SU-DHL-6 (cell line): ENCODE results near the gene HES4.

Source experiments
- H2AFZ ChIP-seq: fragments of 200-600 bp; sonication (generic); 2 replicates; pipeline ENCODE4 v1.6.1; 2014; ENCODE audit warnings: low read depth, mild to moderate bottlenecking, moderate library complexity, mixed read lengths, antibody characterized with exemption, low read length; ENCODE audit not compliant: severe bottlenecking
- H3F3A ChIP-seq: fragments of 200-600 bp; shearing (Covaris generic); 2 replicates; pipeline ENCODE4 v1.6.0; 2016; ENCODE audit warnings: antibody characterized with exemption, mild to moderate bottlenecking; ENCODE audit not compliant: insufficient read depth
- H3K27ac ChIP-seq: fragments of 200-600 bp; sonication (generic); 2 replicates; pipeline ENCODE4 v1.5.1; 2016; ENCODE audit warnings: low read depth, mild to moderate bottlenecking, low read length, moderate library complexity, mixed read lengths
- H3K27me3 ChIP-seq: fragments of 200-600 bp; sonication (generic), shearing (Covaris generic); 2 replicates; pipeline ENCODE4 v1.6.0; 2014; ENCODE audit warnings: mild to moderate bottlenecking, low read length
- H3K36me3 ChIP-seq: fragments of 200-600 bp; sonication (generic); 2 replicates; pipeline ENCODE4 v1.6.1; 2014; ENCODE audit warnings: mild to moderate bottlenecking, low read length, mixed read lengths
- H3K4me2 ChIP-seq: fragments of 300-600, 200-600 bp; shearing (Covaris generic), sonication (generic); 2 replicates; pipeline ENCODE4 v1.6.0; 2014; ENCODE audit warnings: low read length, low read depth, mild to moderate bottlenecking; ENCODE audit not compliant: poor library complexity, severe bottlenecking
- H3K4me3 ChIP-seq: fragments of 200-600 bp; sonication (generic); 2 replicates; pipeline ENCODE4 v1.5.1; 2014; ENCODE audit warnings: antibody characterized with exemption, low read length, mild to moderate bottlenecking, mixed read lengths; ENCODE audit not compliant: insufficient read depth, poor library complexity, severe bottlenecking
- H3K79me2 ChIP-seq: fragments of 200-600 bp; sonication (generic); 2 replicates; pipeline ENCODE4 v1.6.1; 2014; ENCODE audit warnings: mild to moderate bottlenecking, low read length, moderate library complexity; ENCODE audit not compliant: insufficient read depth
- H3K9ac ChIP-seq: fragments of 200-600 bp; sonication (generic); 2 replicates; pipeline ENCODE4 v1.7.0; 2014; ENCODE audit warnings: mild to moderate bottlenecking, low read length
- H3K9me2 ChIP-seq: fragments of 200-600 bp; sonication (generic); replicated peaks from 2 replicates; pipeline ENCODE4 v1.6.1; 2014; ENCODE audit warnings: low read length; ENCODE audit not compliant: insufficient read depth
- H3K9me3 ChIP-seq: fragments of 200-600 bp; sonication (generic); 2 replicates; pipeline ENCODE4 v1.6.1; 2014; ENCODE audit warnings: low read length, mixed read lengths; ENCODE audit not compliant: insufficient read depth
- H4K20me1 ChIP-seq: fragments of 200-600 bp; sonication (generic); 2 replicates; pipeline ENCODE4 v1.6.1; 2014; ENCODE audit warnings: low read depth, mild to moderate bottlenecking, antibody characterized with exemption, low read length, moderate library complexity, mixed read lengths
- EZH2phosphoT487 ChIP-seq: fragments of 200-600 bp; sonication (generic), shearing (Covaris generic); conservative IDR thresholded peaks from 2 replicates; pipeline ENCODE4 v1.6.1; 2018; ENCODE audit warnings: mild to moderate bottlenecking, antibody characterized with exemption, low read length, moderate library complexity, mixed read lengths
- TF ChIP-seq, protein P1 (sequence below): fragments of 200-600 bp; sonication (generic); IDR thresholded peaks from one replicate; pipeline ENCODE4 v1.5.1; 2017; ENCODE audit warnings: antibody characterized with exemption, mild to moderate bottlenecking, low read length, moderate library complexity; ENCODE audit not compliant: insufficient read depth, poor library complexity, severe bottlenecking

The HES4 gene

DNA sequence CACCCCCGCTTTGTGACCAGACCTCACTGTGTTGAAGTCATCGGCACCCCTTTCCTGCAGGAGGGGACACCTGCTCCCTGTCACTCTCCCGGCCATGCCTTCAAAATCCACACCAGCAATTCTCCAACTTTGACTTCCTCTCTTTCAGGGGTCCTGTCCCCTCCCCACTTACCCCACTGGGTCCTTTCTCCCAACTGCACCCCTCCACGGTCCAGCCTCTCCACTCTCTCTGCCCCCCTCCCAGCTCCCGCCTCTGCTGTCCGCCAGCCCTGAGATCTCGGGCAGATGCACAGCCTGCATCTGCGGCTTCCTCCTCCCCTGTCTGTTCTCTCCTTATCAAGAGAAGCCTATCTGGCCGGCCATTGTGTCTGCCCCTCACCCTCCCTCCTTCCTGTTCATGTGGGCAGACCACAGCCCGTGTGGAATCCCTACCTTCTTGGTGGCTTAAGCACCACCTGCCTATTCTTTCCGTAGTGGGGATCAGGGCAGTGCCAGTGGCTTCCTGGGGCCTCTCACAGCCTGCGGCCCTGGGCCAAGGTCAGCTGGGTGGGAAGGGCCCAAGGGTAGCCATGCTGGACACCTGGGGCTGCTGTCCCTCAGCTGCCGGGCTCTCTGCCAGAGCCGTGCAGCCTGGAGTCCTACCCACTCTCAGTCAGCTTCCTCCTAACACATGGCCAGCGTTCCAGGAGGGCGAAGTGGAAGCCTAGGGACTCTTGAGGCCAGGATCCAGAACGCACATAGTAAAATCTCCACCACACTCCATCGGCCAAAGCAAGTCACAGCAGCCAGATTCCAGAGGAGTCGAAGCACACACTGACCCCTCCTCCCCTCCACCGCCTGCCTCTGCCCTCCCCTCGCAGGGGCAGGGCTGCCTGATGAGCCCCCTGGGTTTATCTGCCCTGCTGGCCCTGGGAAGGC, 5.1 kb upstream of the HES4 start:
- Histone ChIP-seq H2AFZ (no peak overlapping the region), H3K27ac (no peak overlapping the region), H3K9me2 (no peaks in the 10 kb centered on the region), H4K20me1 (no peaks in the 10 kb centered on the region), H3K9ac (no peak overlapping the region), H3F3A (no peaks in the 10 kb centered on the region), H3K36me3 (no peaks in the 10 kb centered on the region), H3K4me3 (no peak overlapping the region), H3K9me3 (no peaks in the 10 kb centered on the region), H3K27me3 (no peaks in the 10 kb centered on the region), H3K79me2 (no peaks in the 10 kb centered on the region), H3K4me2 (no peak overlapping the region)
- TF ChIP-seq EZH2phosphoT487 = no peak
- TF ChIP-seq, protein P1, sequence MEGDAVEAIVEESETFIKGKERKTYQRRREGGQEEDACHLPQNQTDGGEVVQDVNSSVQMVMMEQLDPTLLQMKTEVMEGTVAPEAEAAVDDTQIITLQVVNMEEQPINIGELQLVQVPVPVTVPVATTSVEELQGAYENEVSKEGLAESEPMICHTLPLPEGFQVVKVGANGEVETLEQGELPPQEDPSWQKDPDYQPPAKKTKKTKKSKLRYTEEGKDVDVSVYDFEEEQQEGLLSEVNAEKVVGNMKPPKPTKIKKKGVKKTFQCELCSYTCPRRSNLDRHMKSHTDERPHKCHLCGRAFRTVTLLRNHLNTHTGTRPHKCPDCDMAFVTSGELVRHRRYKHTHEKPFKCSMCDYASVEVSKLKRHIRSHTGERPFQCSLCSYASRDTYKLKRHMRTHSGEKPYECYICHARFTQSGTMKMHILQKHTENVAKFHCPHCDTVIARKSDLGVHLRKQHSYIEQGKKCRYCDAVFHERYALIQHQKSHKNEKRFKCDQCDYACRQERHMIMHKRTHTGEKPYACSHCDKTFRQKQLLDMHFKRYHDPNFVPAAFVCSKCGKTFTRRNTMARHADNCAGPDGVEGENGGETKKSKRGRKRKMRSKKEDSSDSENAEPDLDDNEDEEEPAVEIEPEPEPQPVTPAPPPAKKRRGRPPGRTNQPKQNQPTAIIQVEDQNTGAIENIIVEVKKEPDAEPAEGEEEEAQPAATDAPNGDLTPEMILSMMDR = no peak

DNA sequence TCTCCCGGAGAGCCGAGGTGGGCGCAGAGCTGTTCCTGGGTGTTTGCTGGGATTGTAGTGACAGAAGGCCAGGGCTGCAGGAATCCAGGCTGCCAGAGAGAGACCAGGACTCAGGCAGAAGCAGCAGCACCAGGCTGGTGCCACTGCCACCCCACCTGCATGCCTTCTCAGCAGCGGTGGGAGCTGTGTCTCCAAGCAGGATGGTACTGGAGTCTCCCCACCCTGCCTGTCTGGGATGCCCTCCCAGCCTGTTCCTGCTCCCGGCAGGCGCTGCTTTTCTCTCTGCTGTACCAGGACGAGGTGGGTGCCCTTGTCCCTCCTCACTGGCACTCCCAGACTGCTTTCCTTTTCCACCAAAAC, 4.5 kb upstream of the HES4 start:
- H3K27me3 ChIP-seq = no peaks in the 10 kb centered on the region
- H4K20me1 ChIP-seq = no peaks in the 10 kb centered on the region
- H3K4me2 ChIP-seq = no peak overlapping the region

DNA sequence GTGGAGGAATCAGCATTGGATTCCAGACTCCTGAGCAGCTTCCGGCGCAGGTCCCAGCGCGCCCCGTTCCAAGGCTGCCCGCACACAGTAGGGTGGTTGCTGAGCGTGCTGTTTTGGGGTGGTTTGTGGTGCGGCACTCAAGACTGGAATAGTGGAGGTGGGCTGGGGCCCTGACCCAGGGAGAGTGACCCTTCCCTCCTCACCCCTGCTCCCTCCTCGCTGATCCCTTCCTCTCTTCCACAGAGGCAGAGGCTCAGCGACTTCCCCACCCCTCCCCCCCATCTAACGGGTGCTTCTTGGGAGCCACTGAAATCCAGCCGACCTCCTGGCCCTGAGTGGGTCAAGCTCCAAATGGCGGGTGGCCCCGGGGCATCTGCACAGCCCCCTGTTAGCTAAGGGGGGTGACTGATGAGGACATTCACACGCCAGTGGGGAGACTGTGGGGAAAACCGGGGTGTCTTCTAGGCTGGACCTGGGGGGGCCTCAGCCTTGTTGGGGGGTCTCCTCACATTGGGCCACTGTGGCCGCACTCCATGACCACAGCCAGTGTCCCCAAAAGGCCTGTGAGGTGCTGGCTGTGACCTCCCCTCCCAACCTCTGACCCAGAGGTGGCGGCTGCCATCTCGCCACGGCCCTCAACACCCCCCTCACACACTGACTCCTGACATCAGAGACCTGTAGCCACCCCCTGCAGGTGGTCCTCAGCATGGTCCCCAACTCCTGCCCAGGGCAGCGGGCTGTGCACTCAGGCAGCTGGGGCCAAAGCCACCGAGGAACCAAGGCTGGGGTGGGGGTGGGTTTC, 3.9 kb upstream of the HES4 start:
- H3F3A ChIP-seq = no peaks in the 10 kb centered on the region
- H4K20me1 ChIP-seq = no peaks in the 10 kb centered on the region
- H3K79me2 ChIP-seq = no peaks in the 10 kb centered on the region
- H3K4me2 ChIP-seq = no peak overlapping the region
- no peaks in the 10 kb centered on the region for H3K27me3 ChIP-seq
- no peak overlapping the region for H3K27ac ChIP-seq
- TF ChIP-seq, protein P1 = no peak
- TF ChIP-seq EZH2phosphoT487 = no peak
- H3K36me3 ChIP-seq = no peaks in the 10 kb centered on the region
- H3K9me2 ChIP-seq = no peaks in the 10 kb centered on the region
- H3K9me3 ChIP-seq = no peaks in the 10 kb centered on the region
- H3K4me3 ChIP-seq = no peak overlapping the region
- H3K9ac ChIP-seq = no peak overlapping the region
- H2AFZ ChIP-seq = no peak overlapping the region

More for the DNA sequence above, 4.5 kb upstream of the HES4 start:
- Histone ChIP-seq H3K9me2 (no peaks in the 10 kb centered on the region), H2AFZ (no peak overlapping the region), H3K79me2 (no peaks in the 10 kb centered on the region), H3K4me3 (no peak overlapping the region), H3F3A (no peaks in the 10 kb centered on the region), H3K9me3 (no peaks in the 10 kb centered on the region), H3K27ac (no peak overlapping the region), H3K36me3 (no peaks in the 10 kb centered on the region), H3K9ac (no peak overlapping the region)
- no peak for TF ChIP-seq EZH2phosphoT487
- TF ChIP-seq, protein P1 = no peak
